ENCODE data around the gene VDAC1.
"Not testable (repeated sequence)": the region's sequence is repeated elsewhere in the genome, so short reads cannot be mapped to it uniquely, and the experiment has no call there.

The VDAC1 gene

GRCh38 chr5:134004626-134005416, at the start of gene VDAC1:
TSS of gene VDAC1 (minus strand) at chr5:134004975. CDS start at chr5:133993012, 11,963 bp downstream.
- peak; percentile 86 for DNase-seq

GRCh38 chr5:134053840-134054338, 49.1 kb upstream of the VDAC1 start:
- no peak for DNase-seq

- DNase-seq, result no peak
These were observed 48.6 kb upstream of the VDAC1 start for GRCh38 chr5:134053314-134053839.

- DNase-seq, result no peak
These were observed 46.5 kb upstream of the VDAC1 start for GRCh38 chr5:134051305-134051704.

GRCh38 chr5:134048864-134049263, 44.1 kb upstream of the VDAC1 start:
- DNase-seq, result no peak

GRCh38 chr5:134047687-134048056, 42.9 kb upstream of the VDAC1 start:
- DNase-seq, result no peak

- DNase-seq, result no peak
These were observed 42.3 kb upstream of the VDAC1 start for GRCh38 chr5:134046801-134047686.

- DNase-seq, result no peak
These were observed 41.6 kb upstream of the VDAC1 start for GRCh38 chr5:134046330-134046729.

GRCh38 chr5:134043793-134044792, 39.3 kb upstream of the VDAC1 start:
- DNase-seq, result no peak

GRCh38 chr5:134041570-134042411, 37.0 kb upstream of the VDAC1 start:
- no peak for DNase-seq

- DNase-seq, result no peak
These were observed 33.4 kb upstream of the VDAC1 start for GRCh38 chr5:134038138-134038537.

GRCh38 chr5:134037160-134037559, 32.4 kb upstream of the VDAC1 start:
- no peak for DNase-seq

- DNase-seq, result no peak
These were observed 29.6 kb upstream of the VDAC1 start for GRCh38 chr5:134034326-134034725.

GRCh38 chr5:134030303-134030964, 25.7 kb upstream of the VDAC1 start:
- DNase-seq, result not testable (repeated sequence)

GRCh38 chr5:134029156-134029555, 24.4 kb upstream of the VDAC1 start:
- no peak for DNase-seq

GRCh38 chr5:134028496-134028895, 23.7 kb upstream of the VDAC1 start:
- no peak for DNase-seq

- no peak for DNase-seq
These were observed 22.5 kb upstream of the VDAC1 start for GRCh38 chr5:134027288-134027615.

GRCh38 chr5:134026521-134027287, 21.9 kb upstream of the VDAC1 start:
- peak; percentile 60 for DNase-seq

- no peak for DNase-seq
These were observed 21.0 kb upstream of the VDAC1 start for GRCh38 chr5:134025786-134026185.

- no peak for DNase-seq
These were observed 20.0 kb upstream of the VDAC1 start for GRCh38 chr5:134024811-134025210.

All from OCI-M1 (cell line).